ENCODE data around the gene AACS. TPM values are rescaled to one million over a fixed set of nuclear protein-coding genes. Genes with fewer than 3 reads are reported as not detected.
"Not testable (repeated sequence)": the region's sequence is repeated elsewhere in the genome, so short reads cannot be mapped to it uniquely, and the experiment has no call there.

The AACS gene
- total and polyA plus RNA-seq, 10 of the 15 experiments (the other 5 are each of a cell fraction or from before 2014, with no cell fraction given): 10.1 to 34.0 (median 21.1) TPM

DNA sequence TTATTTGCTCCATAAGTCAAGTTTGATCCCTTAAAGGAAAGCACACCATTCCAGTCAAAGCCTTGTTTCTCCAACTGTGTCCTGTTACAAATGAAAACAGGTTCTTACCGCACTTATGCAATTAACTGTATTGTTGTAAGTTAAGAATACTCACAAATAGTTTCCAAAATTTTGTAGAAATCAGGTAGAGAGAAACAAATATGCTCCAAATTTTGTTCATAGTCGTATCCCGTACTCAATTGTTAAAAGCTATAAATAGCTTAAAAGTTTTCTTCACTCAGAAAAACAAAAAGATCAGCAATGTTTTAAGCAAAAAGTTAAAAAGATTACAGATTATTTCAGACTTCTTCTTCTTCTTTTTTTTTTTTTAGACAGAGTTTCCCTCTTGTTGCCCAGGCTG, 4.0 kb upstream of the AACS start:
- Histone ChIP-seq H3K27me3 (replicated peaks in 1 of 2; ENCODE audit: control insufficient read depth in 2 of 2, insufficient read depth in 2 of 2, low read length in 1 of 2) (peaks cover 0 to 2% of the 10 kb centered on the region in 2 experiments; a peak in 1 of 4 replicates), H3K4me1 (ENCODE audit: control insufficient read depth, insufficient read depth, low read length) (no peaks in the 10 kb centered on the region), H3K79me2 (ENCODE audit: control insufficient read depth, insufficient read depth, low read length) (peaks cover 10% of the 10 kb centered on the region), H3K36me3 (ENCODE audit: control insufficient read depth in 2 of 2, insufficient read depth in 2 of 2, low read length in 1 of 2) (no peaks in the 10 kb centered on the region), H3K27ac (ENCODE audit: control insufficient read depth, insufficient read depth) (no peak overlapping the region), H2AFZ (ENCODE audit: control insufficient read depth, low read depth, low read length) (no peak overlapping the region), H3K4me2 (ENCODE audit: control insufficient read depth, insufficient read depth) (no peak overlapping the region), H3K4me3 (no peak overlapping the region), H3K9ac (ENCODE audit: control insufficient read depth, insufficient read depth, low read length) (no peak overlapping the region), H4K20me1 (ENCODE audit: control insufficient read depth, insufficient read depth) (no peaks in the 10 kb centered on the region), H3K9me3 (replicated peaks; ENCODE audit: control insufficient read depth, insufficient read depth, low read length) (no peaks in the 10 kb centered on the region)
- FAIRE-seq: no peak
- ATAC-seq: no peak
- DNase-seq (ENCODE audit: low read depth, low spot score): no peak
- 82% methylated on average over 3 of the region's 3 CpGs for WGBS (ENCODE audit: insufficient coverage, insufficient replicate concordance, low lambda C conversion rate, missing lambda C conversion rate)
- TF ChIP-seq JUND (IDR thresholded peaks at IDR 0.05; ENCODE audit: low read depth, low read length) (no peak), NKRF (conservative IDR thresholded peaks at IDR 0.05) (no peak), ESRRA (IDR thresholded peaks at IDR 0.05; ENCODE audit: low read length) (no peak), NFIC (IDR thresholded peaks at IDR 0.05; ENCODE audit: low read depth, low read length) (no peak), BRCA1 (IDR thresholded peaks at IDR 0.05; ENCODE audit: low read depth, low read length) (no peak), RFX5 (IDR thresholded peaks at IDR 0.05; ENCODE audit: low read depth, low read length) (no peak), TBL1XR1 (IDR thresholded peaks at IDR 0.05; ENCODE audit: low read depth, low read length) (no peak), NFYA (IDR thresholded peaks at IDR 0.05; ENCODE audit: borderline replicate concordance, low read depth, low read length) (no peak), MTA2 (IDR thresholded peaks at IDR 0.05; ENCODE audit: low read depth) (no peak), ASH2L (IDR thresholded peaks at IDR 0.05; ENCODE audit: borderline replicate concordance, low read depth) (no peak), ETV6 (conservative IDR thresholded peaks at IDR 0.05 in 1 of 2, IDR thresholded peaks at IDR 0.05 in 1 of 2; ENCODE audit: borderline replicate concordance in 1 of 2, low read depth in 1 of 2) (no peak), KAT2A (conservative IDR thresholded peaks at IDR 0.05; ENCODE audit: control insufficient read depth, low read depth, low read length) (no peak), WRNIP1 (IDR thresholded peaks at IDR 0.05; ENCODE audit: borderline replicate concordance, low read depth, low read length) (no peak)
- TF ChIP-seq, protein P1, sequence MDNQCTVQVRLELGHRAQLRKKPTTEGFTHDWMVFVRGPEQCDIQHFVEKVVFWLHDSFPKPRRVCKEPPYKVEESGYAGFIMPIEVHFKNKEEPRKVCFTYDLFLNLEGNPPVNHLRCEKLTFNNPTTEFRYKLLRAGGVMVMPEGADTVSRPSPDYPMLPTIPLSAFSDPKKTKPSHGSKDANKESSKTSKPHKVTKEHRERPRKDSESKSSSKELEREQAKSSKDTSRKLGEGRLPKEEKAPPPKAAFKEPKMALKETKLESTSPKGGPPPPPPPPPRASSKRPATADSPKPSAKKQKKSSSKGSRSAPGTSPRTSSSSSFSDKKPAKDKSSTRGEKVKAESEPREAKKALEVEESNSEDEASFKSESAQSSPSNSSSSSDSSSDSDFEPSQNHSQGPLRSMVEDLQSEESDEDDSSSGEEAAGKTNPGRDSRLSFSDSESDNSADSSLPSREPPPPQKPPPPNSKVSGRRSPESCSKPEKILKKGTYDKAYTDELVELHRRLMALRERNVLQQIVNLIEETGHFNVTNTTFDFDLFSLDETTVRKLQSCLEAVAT (IDR thresholded peaks at IDR 0.05): no peak
- intact Hi-C loops (cut with micrococcal nuclease; ENCODE audit: unreplicated experiment): no loop called here
- ChIA-PET SMC1A (ENCODE audit: uncharacterized antibody, unreplicated experiment) (interaction anchor here (1.3 to 1.4 kb wide), 2 partner anchors 9 to 10 kb away, joined by 3 to 4 read pairs; no protein-coding TSS in a partner anchor), RAD21 (ENCODE audit: unreplicated experiment) (no interaction called here), CTCF (no interaction called here), POLR2A (interaction anchor here (0.7 to 1.1 kb wide), 3 partner anchors 9 to 17 kb away, joined by 3 to 4 read pairs (median 3); no protein-coding TSS in a partner anchor)
- BruUV-seq (replicated peaks): no TSS peak
- in situ Hi-C loops (cut with MboI): no loop called here

- FAIRE-seq; H3K27me3 ChIP-seq (replicated peaks in 1 of 2; ENCODE audit: control insufficient read depth in 2 of 2, insufficient read depth in 2 of 2, low read length in 1 of 2); H3K27ac ChIP-seq (ENCODE audit: control insufficient read depth, insufficient read depth); in situ Hi-C loops (cut with MboI); H3K9me3 ChIP-seq (replicated peaks; ENCODE audit: control insufficient read depth, insufficient read depth, low read length); H4K20me1 ChIP-seq (ENCODE audit: control insufficient read depth, insufficient read depth); POLR2A ChIA-PET; H3K4me2 ChIP-seq (ENCODE audit: control insufficient read depth, insufficient read depth); DNase-seq (ENCODE audit: low read depth, low spot score); intact Hi-C loops (cut with micrococcal nuclease; ENCODE audit: unreplicated experiment); H3K36me3 ChIP-seq (ENCODE audit: control insufficient read depth in 2 of 2, insufficient read depth in 2 of 2, low read length in 1 of 2); RAD21 ChIA-PET (ENCODE audit: unreplicated experiment); BruUV-seq (replicated peaks); H3K9ac ChIP-seq (ENCODE audit: control insufficient read depth, insufficient read depth, low read length); SMC1A ChIA-PET (ENCODE audit: uncharacterized antibody, unreplicated experiment); ATAC-seq; H2AFZ ChIP-seq (ENCODE audit: control insufficient read depth, low read depth, low read length); H3K4me1 ChIP-seq (ENCODE audit: control insufficient read depth, insufficient read depth, low read length); H3K4me3 ChIP-seq: not testable (repeated sequence)
- WGBS (ENCODE audit: insufficient coverage, insufficient replicate concordance, low lambda C conversion rate, missing lambda C conversion rate): 74% methylated on average over 4 of the region's 4 CpGs
- peaks cover 16% of the 10 kb centered on the region for H3K79me2 ChIP-seq (ENCODE audit: control insufficient read depth, insufficient read depth, low read length)
- CTCF ChIA-PET: interaction anchor here (0.8 kb wide), 1 partner anchor 17 kb away, joined by 3 read pairs; no protein-coding TSS in a partner anchor
Observed at GRCh38 chr12:125063522-125063921, 1.7 kb upstream of the AACS start.
